HEK293T (cell line): ENCODE measurements around the gene TFR2.

Experiments
- CTCF ChIA-PET: fragments of 350-600 bp; formaldehyde crosslinking; extraction: SDS; loops from one replicate; lab custom pipeline; 2021; ENCODE audit warnings: antibody characterized with exemption, inconsistent platforms; lab: Yijun Ruan, JAX
- POLR2A ChIA-PET: fragments of 350-600 bp; formaldehyde crosslinking; extraction: SDS; loops from one replicate; lab custom pipeline; 2020; ENCODE audit warnings: antibody characterized with exemption, inconsistent platforms; lab: Yijun Ruan, JAX
- DNase-seq: peaks from one replicate; pipeline ENCODE4 v3.0.0; 2012; ENCODE audit warnings: mixed read lengths; ENCODE audit errors: extremely low spot score
- ARNT ChIP-seq: fragments of 450-650 bp; IDR thresholded peaks from 2 replicates; pipeline ENCODE4 v1.6.1; 2017; ENCODE audit warnings: mild to moderate bottlenecking
- BHLHE40 ChIP-seq: fragments of 450-650 bp; IDR thresholded peaks from 2 replicates; pipeline ENCODE4 v1.6.1; 2016; ENCODE audit warnings: mild to moderate bottlenecking, moderate library complexity, borderline replicate concordance
- CTBP1 ChIP-seq: fragments of 450-650 bp; IDR thresholded peaks from 2 replicates; pipeline ENCODE4 v1.6.1; 2016; ENCODE audit warnings: borderline replicate concordance
- ELF4 ChIP-seq: fragments of 450-650 bp; IDR thresholded peaks from 2 replicates; pipeline ENCODE4 v1.6.1; 2017; ENCODE audit warnings: antibody characterized with exemption
- FOXA1 ChIP-seq: fragments of 450-650 bp; IDR thresholded peaks from 2 replicates; pipeline ENCODE4 v1.6.1; 2016; ENCODE audit warnings: mild to moderate bottlenecking
- FOXK2 ChIP-seq: fragments of 450-650 bp; IDR thresholded peaks from 2 replicates; pipeline ENCODE4 v1.6.1; 2016; ENCODE audit warnings: mild to moderate bottlenecking
- FOXM1 ChIP-seq: fragments of 450-650 bp; IDR thresholded peaks from 2 replicates; pipeline ENCODE4 v1.6.1; 2017; ENCODE audit warnings: mild to moderate bottlenecking, borderline replicate concordance
- HDGF ChIP-seq: fragments of 450-650 bp; IDR thresholded peaks from 2 replicates; pipeline ENCODE4 v1.6.1; 2017; ENCODE audit warnings: antibody characterized with exemption, borderline replicate concordance
- L3MBTL2 ChIP-seq: fragments of 450-650 bp; conservative IDR thresholded peaks from 2 replicates; pipeline ENCODE4 v1.6.1; 2016; ENCODE audit warnings: mild to moderate bottlenecking
- LEF1 ChIP-seq: fragments of 450-650 bp; IDR thresholded peaks from 2 replicates; pipeline ENCODE4 v1.6.1; 2017; ENCODE audit warnings: mild to moderate bottlenecking, borderline replicate concordance
- NFRKB ChIP-seq: fragments of 450-650 bp; IDR thresholded peaks from 2 replicates; pipeline ENCODE4 v1.6.1; 2016; ENCODE audit warnings: mild to moderate bottlenecking, moderate library complexity
- SP1 ChIP-seq: fragments of 450-650 bp; IDR thresholded peaks from 2 replicates; pipeline ENCODE4 v1.6.1; 2017
- SUZ12 ChIP-seq: fragments of 450-650 bp; IDR thresholded peaks from 2 replicates; pipeline ENCODE4 v1.6.1; 2016; ENCODE audit warnings: mild to moderate bottlenecking
- TARDBP ChIP-seq: fragments of 450-650 bp; IDR thresholded peaks from 2 replicates; pipeline ENCODE4 v1.6.1; 2016
- ZNF384 ChIP-seq: fragments of 450-650 bp; IDR thresholded peaks from 2 replicates; pipeline ENCODE4 v1.6.1; 2016
- TF ChIP-seq, protein P1 (sequence below): fragments of 450-650 bp; IDR thresholded peaks from 2 replicates; pipeline ENCODE4 v1.6.1; 2016

Gene TFR2

GRCh38 chr7:100623951-100624824 is 17.2 kb downstream of the TFR2 start:
- POLR2A ChIA-PET, result interaction anchor here (1.4 to 1.6 kb wide), 2 partner anchors 12 kb away, joined by 4 read pairs; partner anchors contain the start of gene MOSPD3
- no peak for DNase-seq
- TF ChIP-seq CTBP1, result no peak
- no peak for TF ChIP-seq L3MBTL2
- TF ChIP-seq FOXA1, result no peak
- TF ChIP-seq ELF4, result no peak
- no peak for TF ChIP-seq FOXK2
- no peak for TF ChIP-seq NFRKB
- TF ChIP-seq TARDBP, result no peak
- no peak for TF ChIP-seq ARNT
- no peak for TF ChIP-seq LEF1
- TF ChIP-seq HDGF, result no peak
- TF ChIP-seq, protein P1, sequence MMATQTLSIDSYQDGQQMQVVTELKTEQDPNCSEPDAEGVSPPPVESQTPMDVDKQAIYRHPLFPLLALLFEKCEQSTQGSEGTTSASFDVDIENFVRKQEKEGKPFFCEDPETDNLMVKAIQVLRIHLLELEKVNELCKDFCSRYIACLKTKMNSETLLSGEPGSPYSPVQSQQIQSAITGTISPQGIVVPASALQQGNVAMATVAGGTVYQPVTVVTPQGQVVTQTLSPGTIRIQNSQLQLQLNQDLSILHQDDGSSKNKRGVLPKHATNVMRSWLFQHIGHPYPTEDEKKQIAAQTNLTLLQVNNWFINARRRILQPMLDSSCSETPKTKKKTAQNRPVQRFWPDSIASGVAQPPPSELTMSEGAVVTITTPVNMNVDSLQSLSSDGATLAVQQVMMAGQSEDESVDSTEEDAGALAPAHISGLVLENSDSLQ, result no peak
- TF ChIP-seq SUZ12, result no peak
- TF ChIP-seq SP1, result no peak
- TF ChIP-seq FOXM1, result no peak
- TF ChIP-seq ZNF384, result no peak
- TF ChIP-seq BHLHE40, result no peak
- CTCF ChIA-PET, result no interaction called here

DNA sequence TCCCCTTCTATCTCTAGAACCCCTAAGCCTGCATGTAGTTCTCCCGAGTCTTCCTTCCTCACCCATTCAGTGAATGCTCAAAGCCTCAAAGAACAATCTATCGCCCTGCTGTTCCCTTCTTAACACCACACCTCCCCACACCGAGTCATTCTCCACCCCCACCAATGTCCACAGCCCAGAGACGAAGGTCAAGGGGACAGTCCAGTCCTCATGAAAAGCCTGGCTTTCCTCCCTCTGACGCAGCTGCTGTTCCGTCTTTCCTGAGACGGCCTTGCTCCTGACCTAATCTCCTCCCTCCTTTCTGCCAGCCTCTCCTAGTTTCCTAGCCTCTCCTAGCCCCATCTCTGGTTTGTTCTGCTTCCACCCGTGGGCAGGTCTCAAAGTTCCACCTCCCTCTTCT is 19.8 kb downstream of the TFR2 start:
- TF ChIP-seq FOXM1, result no peak
- TF ChIP-seq LEF1, result no peak
- no peak for TF ChIP-seq BHLHE40
- no peak for TF ChIP-seq CTBP1
- no peak for TF ChIP-seq HDGF
- no peak for TF ChIP-seq ZNF384
- no peak for TF ChIP-seq NFRKB
- no peak for TF ChIP-seq L3MBTL2
- TF ChIP-seq FOXK2, result no peak
- TF ChIP-seq FOXA1, result no peak
- TF ChIP-seq TARDBP, result no peak
- ChIA-PET POLR2A (no interaction called here), CTCF (no interaction called here)
- DNase-seq, result no peak

GRCh38 chr7:100620804-100621203 is 20.5 kb downstream of the TFR2 start:
- ChIA-PET POLR2A (no interaction called here), CTCF (interaction anchor here (0.5 to 1.1 kb wide), 3 partner anchors 9 to 61 kb away, joined by 3 to 5 read pairs (median 4); no protein-coding TSS in a partner anchor)
- no peak for DNase-seq
- TF ChIP-seq CTBP1 (no peak), L3MBTL2 (no peak), HDGF (no peak), TARDBP (no peak), ARNT (no peak), FOXA1 (no peak), ELF4 (no peak), BHLHE40 (no peak), FOXK2 (no peak), ZNF384 (no peak), LEF1 (no peak), SUZ12 (no peak), SP1 (no peak), NFRKB (no peak), FOXM1 (no peak)
- TF ChIP-seq, protein P1, result no peak

DNA sequence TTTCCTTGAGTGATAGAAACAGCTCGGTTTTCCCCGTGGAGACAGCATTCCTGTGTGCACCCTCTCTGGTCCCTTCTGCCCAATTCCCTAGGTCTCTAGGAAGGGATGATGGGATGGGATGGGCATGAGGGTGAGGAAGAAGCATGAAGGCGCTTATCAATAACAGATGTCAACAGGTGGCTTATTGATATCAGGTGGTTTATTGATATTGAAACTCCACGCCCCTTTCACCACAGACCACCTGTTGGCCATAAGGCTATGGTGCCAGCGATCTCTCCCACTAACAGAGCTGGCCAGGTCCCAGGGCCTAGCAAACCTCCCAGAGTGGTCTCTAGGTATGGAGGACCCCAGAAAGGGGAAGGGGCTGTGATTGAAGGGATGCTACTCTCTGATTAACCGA is 21.1 kb downstream of the TFR2 start:
- ChIA-PET CTCF (interaction anchor here (1.0 to 1.1 kb wide), 2 partner anchors 9 to 60 kb away, joined by 3 to 5 read pairs; no protein-coding TSS in a partner anchor), POLR2A (no interaction called here)
- DNase-seq, result no peak
- TF ChIP-seq, protein P1, result no peak
- TF ChIP-seq LEF1 (no peak), ELF4 (no peak), FOXA1 (no peak), BHLHE40 (no peak), ZNF384 (no peak), HDGF (no peak), L3MBTL2 (no peak), NFRKB (no peak), SUZ12 (no peak), CTBP1 (no peak), TARDBP (no peak), FOXK2 (no peak), ARNT (no peak), SP1 (no peak), FOXM1 (no peak)

DNA sequence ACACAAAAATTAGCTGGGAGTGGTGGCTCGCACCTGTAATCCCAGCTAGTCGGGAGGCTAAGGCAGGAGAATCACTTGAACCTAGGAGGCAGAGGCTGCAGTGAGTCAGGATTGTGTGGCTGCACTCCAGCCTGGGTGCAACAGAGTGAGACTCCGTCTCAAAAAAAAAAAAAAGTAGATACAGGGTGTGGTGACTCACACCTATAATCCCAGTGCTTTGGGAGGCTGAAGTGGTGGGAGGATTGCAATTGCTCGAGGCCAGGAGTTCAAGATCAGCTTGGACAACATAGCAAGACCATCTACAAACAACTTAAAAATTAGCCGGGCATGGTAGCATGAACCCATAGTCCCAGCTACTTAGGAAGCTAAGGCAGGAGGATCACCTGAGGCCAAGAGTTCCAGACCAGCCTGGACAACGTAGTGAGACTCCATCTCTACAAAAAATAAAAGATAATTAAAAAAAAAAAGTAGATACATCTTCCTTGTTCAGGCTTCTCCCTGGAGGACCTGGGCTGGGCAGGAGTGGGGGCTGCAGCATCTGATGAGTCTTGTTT is 27.0 kb downstream of the TFR2 start:
- ChIA-PET POLR2A (interaction anchor here (1.2 to 1.6 kb wide), 2 partner anchors 12 to 28 kb away, joined by 3 to 7 read pairs; partner anchors contain the start of genes FBXO24 and PCOLCE), CTCF (interaction anchor here (1.1 to 1.2 kb wide), 2 partner anchors 11 to 112 kb away, joined by 3 read pairs; no protein-coding TSS in a partner anchor)
- no peak for TF ChIP-seq HDGF
- no peak for TF ChIP-seq FOXA1
- TF ChIP-seq BHLHE40, result no peak
- no peak for TF ChIP-seq TARDBP
- no peak for TF ChIP-seq FOXK2
- no peak for TF ChIP-seq ARNT
- no peak for TF ChIP-seq ZNF384
- TF ChIP-seq FOXM1, result no peak
- no peak for TF ChIP-seq ELF4
- TF ChIP-seq NFRKB, result no peak
- no peak for TF ChIP-seq SP1
- TF ChIP-seq CTBP1, result no peak
- no peak for TF ChIP-seq LEF1
- no peak for TF ChIP-seq L3MBTL2
- no peak for TF ChIP-seq SUZ12
- TF ChIP-seq, protein P1, result no peak
- DNase-seq, result no peak
